HG03095 (cell line): ENCODE measurements around the gene NEMP2.

ENCODE experiments used
- ATAC-seq: cut with Tn5 transposase; IDR thresholded peaks from one replicate; pipeline ENCODE4 v1.9.1; 2021; ENCODE audit warnings: moderate library complexity; ENCODE audit not compliant: unreplicated experiment

Gene NEMP2

DNA sequence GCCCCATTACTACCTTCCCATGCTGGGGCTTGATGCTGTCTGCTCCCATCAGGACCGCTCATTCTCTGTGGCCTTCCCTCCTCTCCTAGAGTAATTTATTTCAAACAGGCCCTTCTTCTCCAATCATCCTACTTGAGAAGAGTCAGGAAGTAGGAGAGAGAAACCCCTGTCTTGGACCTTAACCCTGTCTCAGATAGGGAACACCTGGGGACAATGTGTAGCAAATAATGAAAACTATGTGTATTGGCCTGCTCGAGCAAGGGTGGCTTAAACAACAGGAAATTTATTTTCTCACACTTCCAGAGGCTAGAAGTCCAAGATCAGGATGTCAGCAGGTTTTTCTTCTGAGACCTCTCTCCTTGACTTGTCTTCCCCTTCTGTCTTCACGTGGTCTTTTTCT is 26.6 kb upstream of the NEMP2 start:
- no peak for ATAC-seq

GRCh38 chr2:190554357-190555006 is 20.0 kb upstream of the NEMP2 start:
- ATAC-seq: no peak

- ATAC-seq: no peak
Observed at GRCh38 chr2:190553254-190553653, 18.7 kb upstream of the NEMP2 start.

- no peak for ATAC-seq
Observed at GRCh38 chr2:190551928-190552327, 17.4 kb upstream of the NEMP2 start.

- no peak for ATAC-seq
Observed at GRCh38 chr2:190550137-190550536, 15.6 kb upstream of the NEMP2 start.

DNA sequence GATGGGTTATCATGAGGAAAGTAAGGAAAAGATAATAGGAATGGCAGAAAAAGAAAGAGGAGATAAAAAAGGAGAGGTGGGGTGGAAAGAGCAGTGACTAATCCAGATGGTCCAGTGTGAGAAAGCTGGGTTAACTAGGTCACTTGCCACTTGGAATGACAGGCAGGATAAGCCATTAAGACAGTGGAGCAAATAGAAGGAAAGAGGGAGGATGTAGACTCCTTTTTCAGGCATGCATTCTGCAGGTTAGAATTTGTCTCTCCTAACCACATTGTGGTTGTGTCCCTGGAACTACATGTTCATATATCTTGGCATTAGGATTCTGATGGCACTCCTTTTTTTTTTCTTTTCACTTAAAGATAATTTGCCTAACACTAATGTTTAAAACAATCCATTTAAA is 13.4 kb upstream of the NEMP2 start:
- ATAC-seq: no peak

DNA sequence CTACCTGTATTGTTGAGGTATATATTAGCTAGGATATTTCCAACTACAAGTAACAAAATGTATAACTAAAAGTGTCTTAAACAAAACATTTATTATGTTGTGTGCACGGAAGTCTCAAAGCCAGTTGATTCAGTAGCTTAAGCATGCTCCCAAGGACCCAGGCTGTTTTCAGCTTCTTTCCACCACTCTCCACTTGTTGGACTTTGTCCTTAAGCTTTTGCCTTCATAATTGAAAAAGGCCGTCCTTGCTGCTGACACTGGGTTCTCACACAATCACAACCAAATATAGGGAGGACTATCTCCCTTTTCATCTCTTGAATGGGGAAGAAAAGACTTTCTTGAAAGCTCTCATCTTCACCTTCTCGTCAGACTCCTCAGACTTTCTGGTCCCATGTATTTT is 12.2 kb upstream of the NEMP2 start:
- ATAC-seq: no peak

DNA sequence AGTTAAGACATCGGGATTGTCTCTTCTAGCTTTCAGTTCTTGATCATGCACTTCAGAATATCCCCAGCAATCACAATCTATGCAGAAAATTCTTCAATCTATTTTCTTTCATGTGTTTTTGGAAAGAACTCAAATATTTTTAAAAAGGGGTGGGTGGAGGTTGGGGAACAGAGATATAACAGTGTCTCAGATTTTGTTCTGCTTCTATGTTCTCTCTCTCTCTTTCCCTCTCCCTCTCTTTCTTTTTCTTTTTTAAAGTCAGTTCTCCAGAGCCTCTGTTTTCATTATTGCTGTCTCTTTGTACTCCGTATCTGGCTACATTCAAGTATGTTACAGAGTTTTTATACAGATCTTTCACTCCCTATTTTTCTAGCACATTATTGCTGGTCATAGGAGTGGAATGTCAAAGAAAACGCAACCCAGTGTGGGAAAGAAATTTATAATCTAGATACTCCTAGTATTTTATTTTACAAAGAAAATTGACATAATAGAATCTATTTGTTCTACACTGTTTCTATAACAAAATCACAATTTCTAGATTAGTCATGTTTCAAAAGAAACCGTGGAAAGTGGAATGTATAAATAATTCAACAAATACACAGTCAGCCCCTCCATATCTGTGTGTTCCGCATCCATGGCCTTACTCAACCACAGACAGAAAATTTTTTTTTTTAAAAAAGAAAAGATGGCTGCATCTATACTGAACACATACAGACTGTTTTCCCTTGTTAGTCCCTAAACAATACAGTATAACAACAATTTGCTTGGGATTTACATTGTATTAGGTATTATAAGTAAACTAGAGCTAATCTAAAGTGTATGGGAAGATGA is 11.2 kb upstream of the NEMP2 start:
- ATAC-seq: no peak

DNA sequence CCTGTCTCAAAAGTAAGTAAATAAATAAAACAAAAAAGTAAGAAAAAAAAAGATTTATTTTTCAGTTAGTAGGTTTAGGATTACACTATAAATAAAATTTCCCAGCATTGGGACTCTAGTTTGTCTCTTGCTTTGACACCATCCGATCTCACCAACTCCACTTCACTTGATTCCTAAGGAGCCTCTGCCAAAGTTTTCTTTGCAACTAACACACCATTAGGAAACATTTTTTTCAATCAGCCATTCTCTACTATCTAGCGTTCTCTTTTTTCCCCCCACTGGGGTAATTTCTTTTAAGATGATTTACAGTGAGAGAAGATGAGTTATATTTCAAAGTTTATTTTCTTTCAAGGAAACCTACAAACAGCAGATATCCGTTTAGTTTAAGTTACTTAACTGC is 10.6 kb upstream of the NEMP2 start:
- no peak for ATAC-seq

DNA sequence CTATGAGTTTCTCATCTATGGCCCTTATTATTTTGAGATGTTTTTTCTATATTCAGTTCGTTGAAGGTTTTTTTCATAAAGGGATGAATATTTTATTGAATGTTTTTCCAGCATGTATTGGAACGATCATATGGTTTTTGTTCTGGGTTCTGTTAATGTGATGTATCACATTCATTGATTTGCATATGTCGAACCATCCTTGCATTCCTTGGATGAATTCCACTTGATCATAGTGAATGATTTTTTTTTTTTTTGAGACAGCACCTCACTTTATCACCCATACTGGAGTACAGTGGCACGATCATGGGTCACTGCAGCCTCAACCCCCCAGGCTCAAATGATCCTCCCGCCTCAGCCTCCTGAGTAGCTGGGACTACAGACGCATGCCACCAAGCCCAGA is 5.5 kb upstream of the NEMP2 start:
- ATAC-seq: no peak

- no peak for ATAC-seq
Observed at GRCh38 chr2:190538201-190538600, 3.7 kb upstream of the NEMP2 start.

DNA sequence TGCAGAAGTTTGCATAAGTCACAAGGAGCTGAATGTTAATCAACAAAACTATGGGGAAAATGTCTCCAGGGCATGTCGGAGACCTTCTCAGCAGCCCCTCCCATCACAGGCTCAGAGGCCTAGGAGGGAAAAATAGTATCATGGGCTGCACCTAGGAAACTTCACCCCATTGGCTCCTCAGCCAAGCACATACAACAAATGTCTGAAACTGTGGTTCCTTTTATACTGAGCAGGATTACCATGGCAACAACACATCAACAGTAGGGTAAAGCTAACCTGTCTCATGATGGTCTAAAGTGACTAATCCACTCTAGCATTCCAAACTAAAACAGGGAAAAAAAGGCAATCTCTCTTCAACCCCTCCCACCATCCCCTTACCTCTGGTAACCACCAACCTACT is 3.2 kb upstream of the NEMP2 start:
- ATAC-seq: no peak

DNA sequence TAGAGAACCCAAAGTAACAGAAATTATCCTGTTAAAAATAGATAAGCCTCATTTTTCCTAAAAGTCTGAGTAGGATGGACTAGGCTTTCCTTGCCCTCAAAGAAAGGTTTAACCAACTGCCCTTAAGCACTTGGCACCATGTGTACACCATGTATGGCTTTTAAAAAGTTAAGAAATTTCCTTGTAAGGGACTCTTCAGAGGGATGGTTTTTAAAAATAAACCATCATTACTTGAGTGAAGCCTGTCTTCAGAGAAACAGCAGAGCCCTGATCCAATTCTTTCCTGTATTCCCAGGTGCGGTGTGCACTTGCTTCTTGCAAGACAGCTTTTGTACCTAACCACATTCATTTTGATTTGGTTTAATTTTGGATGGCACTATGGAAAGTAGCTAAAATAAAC is 1.1 kb upstream of the NEMP2 start:
- ATAC-seq: no peak

- peak; percentile 0 for ATAC-seq
Observed at GRCh38 chr2:190535121-190535439, 558 bp upstream of the NEMP2 start.

DNA sequence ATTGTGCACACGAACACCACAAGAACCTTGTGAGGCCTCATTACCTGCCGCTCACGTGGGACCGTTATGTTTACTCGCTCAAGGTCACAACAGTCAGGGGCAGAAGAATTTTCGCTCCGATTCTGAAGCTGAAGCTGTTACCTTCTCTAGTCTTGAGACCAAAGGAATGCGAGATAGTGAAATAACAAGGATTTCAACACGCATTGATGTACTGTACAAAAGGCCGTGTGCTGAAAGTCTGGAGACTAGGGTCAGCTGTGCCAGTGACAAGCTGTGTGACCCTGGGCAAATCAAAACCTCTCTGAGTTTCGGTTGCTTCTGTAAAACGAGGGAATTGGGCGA is 583 bp downstream of the NEMP2 start:
- ATAC-seq: no peak

GRCh38 chr2:190533175-190533967 is 1.2 kb downstream of the NEMP2 start:
- ATAC-seq: peak; percentile 22

DNA sequence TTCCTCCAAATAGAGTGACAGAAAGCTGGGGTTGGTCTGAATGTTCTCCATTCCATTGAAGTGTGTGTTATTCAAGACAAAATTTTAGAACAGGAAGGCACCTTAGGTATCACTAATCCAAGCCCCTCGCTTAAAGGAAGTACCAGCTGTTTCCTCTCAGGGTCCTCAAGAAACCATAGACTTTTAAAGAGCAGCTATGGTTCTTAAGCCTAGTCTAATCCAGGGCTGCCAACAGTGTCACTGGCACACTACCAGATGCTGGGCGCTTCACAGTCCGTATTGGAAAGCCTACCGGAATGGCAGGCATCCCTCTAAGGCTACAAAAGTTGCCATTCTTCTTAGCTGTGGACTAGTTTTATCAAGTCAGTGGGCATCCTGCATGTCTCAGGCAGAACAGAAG is 1.9 kb downstream of the NEMP2 start:
- no peak for ATAC-seq

- ATAC-seq: no peak
Observed at GRCh38 chr2:190530248-190530900, 4.1 kb downstream of the NEMP2 start.

GRCh38 chr2:190529486-190530247 is 4.9 kb downstream of the NEMP2 start:
- no peak for ATAC-seq

DNA sequence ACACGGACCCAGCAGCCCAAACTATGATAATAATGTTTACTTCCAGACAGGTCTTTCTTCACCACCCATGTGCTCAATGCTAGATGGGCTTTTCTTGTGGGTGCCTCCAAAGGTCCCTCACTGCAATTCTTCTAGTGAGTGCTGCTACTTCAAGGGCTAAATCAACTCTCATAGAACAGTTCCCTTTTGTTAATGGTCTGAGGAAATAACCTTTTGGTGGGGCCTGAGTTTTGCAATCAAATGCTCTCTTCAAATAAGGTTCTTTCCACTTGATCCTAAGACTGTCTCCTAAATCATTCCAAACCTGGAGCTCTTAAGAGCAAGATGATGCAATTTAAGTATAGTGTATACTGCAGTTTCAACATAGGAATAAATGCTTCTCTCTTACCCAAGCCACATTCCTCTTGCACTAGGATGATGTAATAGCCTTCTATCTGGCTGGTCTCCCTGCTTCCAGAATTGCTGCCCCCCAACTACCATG is 6.0 kb downstream of the NEMP2 start:
- ATAC-seq: no peak

DNA sequence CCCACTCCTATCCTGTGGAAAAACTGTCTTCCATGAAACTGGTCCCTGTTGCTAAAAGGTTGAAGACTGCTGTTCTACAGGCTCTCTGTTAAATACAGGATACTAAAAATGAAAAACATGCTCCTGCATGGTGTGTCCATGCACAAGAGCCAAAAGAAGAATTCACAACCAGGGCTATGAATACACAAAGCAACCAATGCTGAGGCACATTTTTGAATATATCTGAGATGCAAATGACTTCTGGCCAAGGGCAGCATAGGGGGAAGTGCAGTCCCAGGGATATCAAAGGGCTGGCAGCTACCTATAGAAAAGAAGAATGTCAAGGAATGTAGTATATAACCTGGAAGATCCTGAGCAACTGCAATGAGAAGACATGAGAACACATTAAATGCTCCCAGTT is 6.6 kb downstream of the NEMP2 start:
- no peak for ATAC-seq
